Activated CD4-positive, alpha-beta T cell treated with anti-CD3 and anti-CD28 coated beads, Interleukin-2, amount 50 U/mL, for 1 hour (primary cell): Measurements from ENCODE around the gene SMURF1.
"Not testable (repeated sequence)": the region's sequence is repeated elsewhere in the genome, so short reads cannot be mapped to it uniquely, and the experiment has no call there.

Source experiments
- DNase-seq: peaks from one replicate; pipeline ENCODE4 v3.0.0-alpha.2; 2020

The SMURF1 gene

DNA sequence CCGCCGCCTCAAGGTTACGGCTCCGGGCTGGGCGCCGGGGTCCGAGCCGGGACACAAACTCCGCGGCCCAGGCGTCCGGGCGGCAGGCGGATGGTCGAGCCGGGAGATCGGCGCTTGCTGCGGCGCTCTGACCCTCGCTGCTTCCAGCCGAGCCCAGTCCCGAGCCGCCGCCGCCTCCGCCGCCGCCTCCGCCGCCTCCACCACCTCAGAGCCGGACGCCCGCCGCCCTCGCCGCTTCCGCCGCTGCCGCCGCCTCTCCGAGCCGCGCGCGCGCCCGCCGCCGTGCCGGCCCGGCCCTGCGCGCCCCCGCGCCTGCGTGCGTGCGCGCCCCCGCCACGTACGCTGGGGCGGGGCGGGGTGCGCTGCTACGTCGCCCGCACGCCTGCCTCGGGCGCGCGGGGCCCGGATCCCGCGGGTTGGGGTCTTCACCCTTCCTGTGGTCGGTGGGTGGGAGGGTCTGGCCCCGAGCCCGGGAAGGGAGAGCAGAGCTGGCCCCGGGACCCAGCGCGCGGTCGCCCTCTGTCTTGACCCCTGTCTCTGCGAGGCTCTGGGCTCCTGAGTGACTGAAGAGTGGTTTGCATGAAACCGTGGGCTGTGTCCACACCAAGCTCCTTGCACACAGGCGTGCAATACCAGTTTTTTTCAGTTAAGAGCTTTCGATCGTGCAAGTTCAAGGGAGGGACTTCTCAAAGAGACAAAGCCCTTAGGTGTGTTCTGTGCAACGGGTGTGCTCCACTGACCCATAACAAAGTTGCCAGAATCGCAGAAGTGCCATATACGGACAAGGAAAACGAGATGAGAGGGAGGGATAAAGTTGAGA, at the start of gene SMURF1:
SMURF1 (minus strand) TSS at position 256 of the 820 bp plus-strand sequence. CDS start 328 bp downstream, outside the sequence.
- peak; percentile 63 for DNase-seq

DNA sequence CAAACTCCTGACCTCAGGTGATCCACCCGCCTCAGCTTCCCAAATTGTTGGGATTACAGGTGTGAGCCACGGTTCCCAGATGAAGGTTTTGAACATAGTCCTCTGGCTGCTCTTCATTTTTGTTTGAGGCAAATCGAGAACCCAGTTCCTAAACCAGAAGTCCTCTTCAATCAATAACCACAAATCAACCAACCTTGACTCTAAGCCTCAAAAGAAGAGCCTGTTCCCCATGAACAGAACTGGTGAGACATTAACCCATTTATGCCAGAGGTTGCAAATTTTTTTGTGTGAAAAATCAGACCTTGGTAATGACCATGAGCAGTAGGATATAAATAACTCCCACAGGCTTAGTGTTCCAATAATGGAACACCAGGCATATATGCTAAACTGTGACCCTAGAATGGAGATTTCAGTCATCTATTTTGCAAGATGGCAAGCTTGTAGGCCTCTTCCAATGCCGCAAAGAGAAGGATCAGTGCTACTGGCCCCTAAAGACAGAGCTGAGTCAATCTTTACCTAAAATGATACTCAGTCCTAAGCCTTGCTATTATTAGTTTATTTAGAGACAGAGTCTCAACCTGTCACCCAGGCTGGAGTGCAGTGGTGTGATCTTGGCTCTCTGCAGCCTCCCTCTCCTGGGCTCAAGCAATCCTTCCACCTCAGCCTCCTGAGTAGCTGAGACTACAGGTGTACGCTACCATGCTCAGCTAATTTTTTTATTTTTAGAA, 48.1 kb upstream of the SMURF1 start:
- DNase-seq = no peak

DNA sequence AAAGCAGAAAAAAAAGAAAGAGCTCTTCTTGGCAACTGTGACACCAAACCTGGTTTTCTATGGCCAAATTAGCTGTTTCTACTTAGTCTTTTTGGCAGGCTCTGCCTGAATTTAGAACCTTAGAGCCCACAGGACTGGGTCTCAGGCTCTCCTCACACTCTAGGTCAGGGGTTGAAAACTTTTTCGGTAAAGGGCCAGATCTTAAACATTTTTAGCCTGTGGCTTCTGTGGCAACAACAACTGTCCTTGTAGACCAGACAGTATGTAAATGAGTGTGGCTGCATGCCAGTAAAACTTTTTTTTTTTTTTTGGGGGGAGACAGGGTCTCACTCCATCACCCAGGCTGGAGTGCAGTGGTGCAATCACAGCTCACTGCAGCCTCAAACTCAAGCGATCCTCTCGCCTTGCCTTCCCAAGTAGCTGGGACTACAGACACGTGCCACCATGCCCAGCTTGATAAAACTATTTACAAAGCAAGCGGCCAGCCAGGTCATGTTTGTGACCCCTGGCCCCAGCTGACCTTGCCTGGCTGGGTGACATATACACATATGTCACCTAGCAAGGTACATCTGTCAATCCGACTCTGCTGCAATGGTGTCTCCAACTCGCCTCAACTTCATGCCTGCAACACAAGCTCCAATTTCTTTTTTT, 46.6 kb upstream of the SMURF1 start:
- no peak for DNase-seq

DNA sequence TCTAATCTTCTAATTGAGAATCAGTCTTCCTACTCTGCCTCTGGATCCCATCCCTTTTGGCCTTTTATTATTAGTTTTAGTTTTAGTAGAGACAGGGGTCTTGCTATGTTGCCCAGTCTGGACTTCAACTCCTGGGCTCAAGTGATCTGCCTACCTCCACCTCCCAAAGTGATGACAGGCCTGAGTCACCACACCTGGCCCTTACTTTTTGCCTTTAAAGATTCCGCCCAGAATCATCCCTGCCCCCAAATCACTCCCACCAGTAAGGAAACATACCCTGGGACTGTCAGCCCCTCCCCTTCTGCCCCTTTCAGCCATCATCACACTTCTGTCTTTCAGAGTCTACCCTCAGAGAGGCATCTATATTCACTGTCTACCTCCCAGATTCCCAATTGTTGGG, 45.3 kb upstream of the SMURF1 start:
- DNase-seq = no peak

DNA sequence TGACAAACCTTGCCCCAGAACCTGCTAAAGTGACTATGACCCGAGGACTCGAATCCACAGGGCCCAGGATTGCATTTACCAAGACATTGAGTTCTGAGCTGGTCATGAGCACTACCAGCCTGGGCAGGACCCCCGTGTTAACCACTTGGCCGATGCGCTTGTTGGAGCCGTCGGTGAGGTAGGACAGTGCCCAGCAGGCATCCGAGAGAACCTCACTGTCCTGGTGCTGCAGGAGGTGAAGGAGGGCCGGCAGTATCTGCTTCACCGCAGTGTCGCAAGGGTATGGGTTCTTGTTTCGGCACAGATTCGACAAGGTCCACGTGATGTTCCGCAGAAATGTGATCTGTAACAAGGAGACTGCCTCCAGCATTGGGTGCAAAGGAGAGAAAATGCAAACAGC, 44.3 kb upstream of the SMURF1 start:
- DNase-seq = no peak

DNA sequence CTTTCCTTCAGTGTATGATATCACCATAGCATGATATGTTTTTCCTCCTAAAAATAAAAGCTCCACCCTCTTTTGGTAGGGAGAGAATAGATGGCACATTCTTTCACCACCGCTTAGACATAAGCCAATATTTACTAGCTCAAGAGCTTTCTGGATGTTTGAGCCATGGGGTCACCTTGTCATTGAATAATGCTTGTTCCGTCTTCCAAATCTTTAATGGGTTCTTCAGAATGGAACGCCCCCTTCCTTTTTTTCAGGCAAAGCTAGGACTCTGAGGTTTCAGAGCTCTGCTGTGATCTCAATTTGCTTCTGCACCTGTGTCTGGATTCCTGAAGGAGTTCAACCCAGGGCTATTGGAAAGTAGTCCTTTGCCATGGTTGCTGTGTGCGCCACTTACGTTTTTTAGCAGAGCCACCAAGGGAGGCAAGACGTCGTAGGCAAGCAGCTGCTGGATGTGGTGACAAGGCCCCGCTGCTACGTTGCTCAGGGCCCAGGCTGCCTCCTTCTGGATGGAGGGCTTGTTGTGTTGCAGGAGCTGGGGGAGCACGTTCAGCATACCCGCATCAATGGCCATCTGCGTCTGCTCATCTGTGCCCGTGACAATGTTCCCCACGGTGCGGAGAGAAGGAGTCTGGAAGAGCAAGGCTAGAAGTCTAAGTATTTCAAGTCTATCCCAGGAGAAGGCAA, 40.8 kb upstream of the SMURF1 start:
- DNase-seq = no peak

DNA sequence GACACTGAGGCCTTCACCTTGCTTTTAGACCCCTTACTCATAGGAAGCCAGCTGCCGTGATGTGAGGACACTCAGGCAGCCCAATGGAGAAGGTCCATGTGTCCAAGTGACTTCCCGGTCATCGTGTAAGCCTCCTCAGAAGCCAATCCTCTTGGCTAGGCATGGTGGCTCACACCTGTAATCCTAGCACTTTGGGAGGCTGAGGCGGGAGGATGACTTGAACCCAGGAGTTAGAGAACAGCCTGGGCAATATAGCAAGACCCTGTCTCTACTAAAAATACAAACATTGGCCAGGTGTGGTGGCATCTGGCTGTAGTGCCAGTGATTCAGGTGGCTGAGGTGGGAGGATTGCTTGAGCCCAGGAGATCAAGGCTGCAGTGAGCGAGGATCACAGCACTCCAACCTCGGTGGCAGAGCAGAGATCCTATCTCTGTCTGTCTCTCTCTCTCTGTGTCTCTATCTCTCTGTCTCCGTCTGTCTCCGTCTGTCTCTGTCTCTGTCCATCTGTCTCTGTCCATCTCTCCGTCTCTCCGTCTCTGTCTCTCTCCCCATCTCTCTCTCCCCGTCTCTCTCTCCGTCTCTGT, 36.3 kb upstream of the SMURF1 start:
- no peak for DNase-seq

DNA sequence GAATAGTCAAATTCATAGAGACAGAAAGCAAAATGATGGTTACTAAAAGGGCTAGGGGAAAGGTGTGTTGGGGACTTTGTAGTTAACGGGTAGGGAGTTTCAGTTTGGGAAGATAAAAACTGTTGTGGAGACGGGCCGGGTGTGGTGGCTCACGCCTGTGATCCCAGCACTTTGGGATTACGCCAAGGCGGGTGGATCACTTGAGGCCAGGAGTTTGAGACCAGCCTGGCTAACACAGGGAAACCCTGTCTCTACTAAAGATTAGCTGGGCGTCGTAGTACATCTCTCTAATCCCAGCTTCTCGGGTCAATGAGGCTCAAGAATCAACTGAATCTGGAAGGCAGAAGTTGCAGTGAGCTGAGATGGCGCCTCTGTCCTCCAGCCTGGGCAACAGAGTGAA, 33.3 kb upstream of the SMURF1 start:
- no peak for DNase-seq

DNA sequence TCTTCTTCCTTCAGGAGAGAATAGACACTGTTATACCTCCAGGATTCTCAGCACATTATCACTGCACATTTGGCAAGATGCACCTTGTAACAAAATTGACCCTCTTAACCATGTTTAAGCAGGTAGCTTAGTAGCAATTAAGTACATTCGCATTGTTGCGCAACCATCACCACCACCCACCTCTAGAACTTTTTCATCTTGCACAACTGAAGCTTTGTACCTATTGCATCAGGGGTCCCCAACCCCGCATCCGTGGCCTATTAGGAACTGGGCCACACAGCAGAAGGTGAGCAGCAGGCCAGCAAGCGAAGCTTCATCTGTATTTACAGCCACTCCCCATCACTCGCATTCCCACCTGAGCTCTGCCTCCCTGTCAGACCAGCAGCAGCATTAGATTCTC, 29.9 kb upstream of the SMURF1 start:
- DNase-seq = no peak

DNA sequence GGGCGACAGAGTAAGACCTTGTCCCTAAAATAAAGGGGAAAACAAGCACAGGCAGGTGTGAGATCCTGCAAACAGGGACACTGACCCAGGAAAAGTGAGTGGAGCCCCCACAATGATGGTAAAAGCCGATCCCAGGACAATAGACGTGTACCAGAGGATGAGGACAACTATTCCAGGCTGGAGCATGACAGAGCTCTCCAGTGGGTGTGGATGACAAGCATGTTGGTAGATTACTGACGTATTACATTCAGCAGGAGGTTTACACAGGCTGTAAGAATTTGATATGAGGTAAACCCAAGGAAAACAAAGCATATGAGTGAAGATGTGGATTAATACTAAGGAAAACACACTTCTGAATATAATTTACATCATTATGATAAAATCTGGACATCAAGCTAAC, 27.8 kb upstream of the SMURF1 start:
- DNase-seq = no peak

DNA sequence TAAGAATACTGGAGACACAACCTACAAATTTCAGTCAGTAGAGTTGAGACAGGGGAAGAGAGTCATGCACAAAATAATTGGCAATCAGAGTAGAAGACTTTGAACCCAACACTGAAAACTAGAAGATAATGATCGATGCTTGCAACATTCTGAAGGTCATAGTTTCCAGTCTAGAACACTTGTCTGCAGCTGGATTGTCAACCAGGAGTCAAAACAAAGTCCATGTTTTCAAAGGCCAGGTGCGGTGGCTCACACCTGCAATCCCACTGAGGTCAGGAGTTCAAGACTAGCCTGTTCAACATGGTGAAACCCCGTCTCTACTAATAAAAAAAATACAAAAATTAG, 26.8 kb upstream of the SMURF1 start:
- no peak for DNase-seq

DNA sequence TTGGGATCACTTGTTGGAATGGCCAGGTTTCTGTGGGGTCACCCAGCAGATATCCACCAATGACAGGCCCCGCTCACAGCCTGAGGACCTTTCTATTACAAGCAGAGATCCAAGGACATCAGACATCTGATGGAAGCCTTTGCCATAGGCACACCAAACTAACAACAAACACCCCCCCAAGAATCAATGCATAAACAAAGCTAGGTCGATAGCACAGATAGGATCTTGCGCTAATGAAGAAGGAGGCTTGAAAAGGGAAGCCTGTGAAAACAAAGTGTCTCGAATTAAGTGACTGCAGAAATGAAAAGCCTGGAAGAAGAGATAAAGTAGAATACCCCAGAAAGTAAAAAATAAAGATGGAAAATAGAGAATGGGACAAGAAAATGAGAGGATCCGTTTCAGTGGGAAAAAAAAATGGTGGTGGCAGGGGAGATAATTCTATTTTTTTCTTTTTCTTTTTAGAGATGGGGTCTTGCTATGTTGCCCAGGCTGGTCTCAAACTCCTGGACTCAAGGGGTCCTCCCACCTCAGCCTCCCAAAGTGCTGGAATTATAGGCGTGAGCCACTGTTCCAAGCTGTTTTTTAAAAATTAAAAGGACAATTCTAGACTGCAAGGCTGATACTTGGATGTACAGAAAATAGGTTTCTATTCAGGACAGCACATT, 26.3 kb upstream of the SMURF1 start:
- no peak for DNase-seq

DNA sequence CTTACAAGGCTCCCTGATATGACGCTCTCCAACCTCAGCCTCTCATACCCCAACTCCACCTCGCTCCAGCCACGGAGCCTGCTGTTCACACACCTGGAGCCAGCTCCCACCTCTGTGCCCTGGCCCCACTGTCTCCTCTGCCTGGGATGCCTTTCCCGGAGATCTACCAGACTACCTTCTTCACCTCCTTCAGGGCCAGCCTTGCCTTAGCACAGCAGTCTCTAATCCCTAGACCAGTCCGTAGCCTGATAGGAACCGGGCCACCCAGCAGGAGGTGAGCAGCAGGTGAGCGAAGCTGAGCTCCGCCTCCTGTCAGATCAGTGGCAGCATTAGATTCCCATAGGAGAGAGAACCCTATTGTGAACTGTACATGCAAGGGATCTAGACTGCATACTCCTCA, 23.2 kb upstream of the SMURF1 start:
- no peak for DNase-seq

DNA sequence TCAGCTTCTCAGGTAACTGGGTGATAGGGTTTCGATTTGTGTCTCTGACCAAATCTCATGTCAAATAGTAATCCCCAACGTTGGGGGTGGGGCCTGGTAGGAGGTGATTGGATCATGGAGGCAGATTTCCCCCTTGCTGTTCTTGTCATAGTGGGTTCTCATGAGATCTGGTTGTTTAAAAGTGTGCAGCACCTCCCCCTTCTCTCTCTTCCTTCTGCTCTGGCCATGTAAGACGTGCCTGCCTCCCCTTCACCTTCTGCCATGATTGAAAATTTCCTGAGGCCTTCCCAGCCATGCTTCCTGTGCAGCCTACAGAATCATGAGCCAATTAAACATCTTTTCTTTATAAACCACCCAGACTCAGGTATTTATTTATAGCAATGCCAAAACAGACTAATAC, 21.9 kb upstream of the SMURF1 start:
- no peak for DNase-seq

DNA sequence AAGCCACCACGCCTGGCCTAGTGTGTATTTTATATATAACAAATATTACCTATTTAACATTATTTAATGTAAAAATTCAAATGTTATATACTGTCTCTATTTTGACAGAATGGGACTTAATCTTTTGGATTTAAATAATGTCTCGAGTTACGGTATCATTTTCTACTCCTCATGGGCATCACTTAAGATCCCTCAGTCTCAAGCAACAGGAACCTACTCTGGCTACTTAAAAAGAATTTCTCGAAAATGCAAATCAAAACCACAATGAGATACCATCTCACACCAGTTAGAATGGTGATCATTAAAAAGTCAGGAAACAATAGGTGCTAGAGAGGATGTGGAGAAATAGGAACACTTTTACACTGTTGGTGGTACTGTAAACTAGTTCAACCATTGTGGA, 19.8 kb upstream of the SMURF1 start:
- not testable (repeated sequence) for DNase-seq

DNA sequence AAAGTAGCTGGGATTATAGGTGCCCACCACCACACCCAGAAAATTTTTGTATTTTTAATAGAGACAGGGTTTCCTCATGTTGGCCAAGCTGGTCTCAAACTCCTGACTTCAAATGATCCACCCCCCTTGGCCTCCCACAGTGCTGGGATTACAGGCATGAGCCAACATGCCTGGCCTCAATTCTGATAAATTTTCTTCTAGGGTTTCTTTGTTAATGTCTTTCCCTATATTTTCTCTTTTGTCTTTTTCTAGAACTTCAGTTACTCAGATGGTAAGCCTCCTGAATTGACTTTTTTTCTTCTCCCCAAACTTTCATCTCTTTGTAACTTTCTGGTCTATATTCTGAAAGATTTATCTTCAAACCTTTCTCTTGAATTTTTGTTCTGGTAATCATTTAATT, 12.7 kb upstream of the SMURF1 start:
- DNase-seq = no peak

DNA sequence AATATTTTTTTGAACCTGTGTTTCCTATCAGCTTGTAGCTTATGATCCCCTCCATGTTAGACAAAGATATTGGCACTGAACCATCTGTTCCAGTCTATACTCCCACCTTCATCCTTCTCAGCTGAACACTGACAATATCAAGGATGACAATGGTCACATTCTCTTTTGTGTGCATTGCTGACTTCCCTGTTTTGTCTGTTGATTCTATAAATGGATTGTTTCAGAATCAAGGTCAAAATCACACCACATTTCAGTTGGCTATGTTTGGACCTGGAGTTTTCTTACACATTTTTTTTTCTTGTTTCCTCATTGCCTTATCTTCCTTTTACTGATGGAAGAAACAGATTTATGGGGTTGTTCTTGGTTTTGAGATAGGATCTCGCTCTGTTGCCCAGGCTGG, 11.3 kb upstream of the SMURF1 start:
- no peak for DNase-seq

DNA sequence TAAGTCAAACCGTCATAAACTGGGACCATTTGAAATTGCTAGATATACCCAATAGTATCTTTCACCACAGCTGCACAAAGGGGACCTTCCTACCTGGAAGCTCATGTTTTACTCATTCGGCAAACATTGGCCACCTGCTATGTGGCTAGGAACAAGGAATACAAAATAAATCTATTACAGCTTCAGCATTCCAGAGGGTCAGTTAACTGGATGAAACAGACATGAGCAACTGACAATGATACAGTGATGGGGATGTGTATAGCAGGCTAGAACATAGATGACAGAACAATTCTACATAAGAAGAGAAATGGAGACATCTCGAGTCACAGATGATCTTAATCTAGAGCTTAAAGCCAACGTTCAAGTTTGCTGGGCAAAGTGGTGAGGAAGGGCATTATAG, 3.1 kb upstream of the SMURF1 start:
- no peak for DNase-seq

DNA sequence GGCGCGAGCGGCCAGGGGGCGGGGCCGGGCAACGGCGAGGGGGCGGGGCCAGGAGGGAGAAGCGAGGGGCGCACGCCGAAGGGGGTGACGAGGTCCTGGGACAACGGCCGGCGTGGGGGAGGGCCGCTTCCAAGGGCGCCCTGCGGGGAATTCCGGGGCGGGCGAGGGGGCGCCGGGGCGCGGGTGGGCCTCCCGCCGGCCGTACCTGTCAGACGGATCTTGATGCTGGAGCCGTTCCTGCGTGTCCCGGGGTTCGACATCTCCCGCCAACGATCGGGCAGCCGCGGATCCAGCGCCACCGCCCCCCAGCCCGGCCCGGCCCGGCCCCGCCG, 421 bp downstream of the SMURF1 start:
- no peak for DNase-seq

DNA sequence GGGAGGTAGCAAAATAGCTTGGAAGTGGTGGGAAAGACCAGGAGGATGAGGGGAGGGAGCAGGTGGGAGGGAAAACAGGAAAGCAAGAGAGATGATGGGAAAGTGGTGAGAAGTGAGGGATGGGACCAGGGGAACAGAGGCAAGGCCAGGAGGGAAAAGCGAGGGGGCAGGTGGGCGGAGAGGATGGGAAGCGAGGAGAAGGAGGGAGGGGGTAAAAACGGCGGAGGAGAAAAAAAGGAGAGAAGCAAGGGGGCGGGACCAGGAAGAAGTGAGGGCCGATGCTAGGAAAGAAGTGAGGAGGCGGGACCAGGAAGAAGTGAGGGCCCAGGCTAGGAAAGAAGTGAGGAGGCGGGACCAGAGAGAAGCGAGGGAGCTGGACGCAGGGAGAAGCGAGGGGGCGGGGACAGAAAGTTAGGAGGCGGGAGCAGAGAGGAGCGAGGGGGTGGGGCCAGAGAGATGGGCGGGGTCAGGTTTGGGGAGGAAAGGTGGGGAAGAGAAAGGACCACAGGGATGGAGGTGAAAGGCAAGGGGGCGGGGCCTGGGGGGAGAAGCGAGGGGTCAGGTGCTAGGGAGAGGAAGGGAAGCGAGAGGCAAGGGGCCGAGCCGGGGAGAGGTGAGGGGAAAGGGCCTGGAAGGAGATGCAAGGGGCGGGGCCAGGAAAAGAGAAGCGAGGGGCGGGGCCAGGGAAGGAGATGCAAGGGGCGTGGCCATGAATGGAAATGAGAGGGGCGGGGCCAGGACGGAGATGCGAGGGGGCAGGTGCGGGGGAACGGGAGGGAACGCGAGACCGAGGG, 984 bp downstream of the SMURF1 start:
- peak; percentile 92 for DNase-seq

DNA sequence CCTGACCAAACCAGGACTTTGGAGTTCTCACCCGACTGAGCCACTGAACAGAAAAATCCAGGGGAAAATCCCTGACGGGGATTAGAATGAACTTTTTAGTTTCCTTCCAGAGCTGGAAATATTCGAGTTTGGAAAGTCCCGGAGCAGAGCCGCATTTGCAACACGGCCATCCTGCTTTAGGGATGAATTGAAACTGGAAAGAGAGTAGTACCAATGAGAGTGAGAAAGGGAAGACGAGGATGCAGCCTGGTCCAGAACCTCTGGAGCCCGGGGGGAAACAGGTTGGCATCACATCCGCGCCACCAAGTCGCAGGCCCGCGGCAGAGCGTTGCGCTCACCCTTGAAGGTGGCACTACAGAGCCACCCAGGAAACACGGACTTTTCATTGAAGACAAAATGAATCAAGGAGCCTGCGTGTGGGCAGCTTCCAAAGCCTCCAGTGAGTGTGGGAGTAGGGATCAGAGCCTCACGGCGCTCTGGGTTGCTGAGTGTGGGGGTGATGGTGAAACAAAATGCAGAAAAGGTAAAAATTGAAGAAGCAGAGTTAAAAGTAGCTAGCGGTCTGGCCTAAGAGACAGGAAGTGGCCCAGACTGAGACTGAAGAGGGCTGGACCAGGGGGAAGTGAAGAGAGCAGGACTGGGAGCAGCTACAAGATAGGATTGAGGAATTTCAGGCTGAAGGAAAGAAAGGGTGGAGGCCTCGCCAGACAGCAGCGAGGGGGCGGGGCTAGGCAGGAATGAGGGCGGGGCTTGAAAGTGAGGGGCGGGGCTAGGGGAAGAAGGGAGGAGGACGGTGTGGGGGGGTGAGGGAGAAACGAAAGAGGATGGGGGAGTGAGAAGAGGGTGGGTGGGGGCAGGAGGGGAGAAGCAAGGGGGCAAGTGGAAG, 1.8 kb downstream of the SMURF1 start:
- peak; percentile 72 for DNase-seq
